ENCODE data around the gene FSTL4.

DNA sequence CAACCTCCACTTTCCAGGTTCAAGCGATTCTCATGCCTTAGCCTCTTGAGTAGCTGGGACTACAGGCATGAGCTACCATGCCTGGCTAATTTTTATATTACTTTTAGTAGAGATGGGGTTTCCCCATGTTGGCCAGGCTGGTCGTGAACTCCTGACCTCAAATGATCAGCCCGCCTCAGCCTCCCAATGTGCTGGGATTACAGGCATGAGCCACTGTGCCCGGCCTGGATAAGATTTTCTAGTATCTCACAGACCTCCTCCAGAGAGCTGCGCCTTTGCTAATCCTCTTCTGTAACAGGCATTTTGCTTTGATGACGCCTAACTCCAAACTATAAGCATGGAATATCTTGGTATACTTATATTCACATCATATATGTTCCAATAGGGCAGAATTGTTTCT lies 99.4 kb downstream of the FSTL4 start:
- no peak for TF ChIP-seq EZH2 (optimal IDR thresholded peaks at IDR 0.05; ENCODE audit: low read depth, low read length)
- TF ChIP-seq, protein P1, sequence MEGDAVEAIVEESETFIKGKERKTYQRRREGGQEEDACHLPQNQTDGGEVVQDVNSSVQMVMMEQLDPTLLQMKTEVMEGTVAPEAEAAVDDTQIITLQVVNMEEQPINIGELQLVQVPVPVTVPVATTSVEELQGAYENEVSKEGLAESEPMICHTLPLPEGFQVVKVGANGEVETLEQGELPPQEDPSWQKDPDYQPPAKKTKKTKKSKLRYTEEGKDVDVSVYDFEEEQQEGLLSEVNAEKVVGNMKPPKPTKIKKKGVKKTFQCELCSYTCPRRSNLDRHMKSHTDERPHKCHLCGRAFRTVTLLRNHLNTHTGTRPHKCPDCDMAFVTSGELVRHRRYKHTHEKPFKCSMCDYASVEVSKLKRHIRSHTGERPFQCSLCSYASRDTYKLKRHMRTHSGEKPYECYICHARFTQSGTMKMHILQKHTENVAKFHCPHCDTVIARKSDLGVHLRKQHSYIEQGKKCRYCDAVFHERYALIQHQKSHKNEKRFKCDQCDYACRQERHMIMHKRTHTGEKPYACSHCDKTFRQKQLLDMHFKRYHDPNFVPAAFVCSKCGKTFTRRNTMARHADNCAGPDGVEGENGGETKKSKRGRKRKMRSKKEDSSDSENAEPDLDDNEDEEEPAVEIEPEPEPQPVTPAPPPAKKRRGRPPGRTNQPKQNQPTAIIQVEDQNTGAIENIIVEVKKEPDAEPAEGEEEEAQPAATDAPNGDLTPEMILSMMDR (IDR thresholded peaks at IDR 0.05; ENCODE audit: low read length) = no peak
